Measurements from ENCODE around the gene SNCAIP. TPM values are rescaled to one million over a fixed set of nuclear protein-coding genes. Genes with fewer than 3 reads are reported as not detected.
A peak's percentile ranks its signal among the peaks of the same experiment; 100 is the strongest.

The SNCAIP gene
- total and polyA plus RNA-seq, 12 donors: 0.54 to 2.5 (median 1.4) TPM

DNA sequence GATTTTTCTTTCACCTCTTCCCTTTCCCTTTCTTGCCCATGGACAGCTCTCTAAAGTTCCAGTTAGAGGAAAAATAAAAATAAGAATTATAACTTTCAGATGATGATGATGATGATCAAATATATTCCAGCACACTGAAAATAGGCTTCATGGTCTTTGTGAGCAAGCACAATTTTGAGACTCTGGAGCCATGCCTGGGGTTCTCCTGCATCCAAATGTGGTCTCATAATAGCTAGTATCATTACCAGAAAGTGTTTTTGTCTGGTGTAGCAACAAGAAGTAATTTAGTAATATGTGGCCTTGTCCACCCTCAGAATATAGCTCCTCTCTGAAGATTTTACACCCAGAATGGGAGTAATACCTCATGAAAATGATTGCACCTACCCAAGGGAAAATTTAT lies 150.4 kb downstream of the SNCAIP start:
- ATAC-seq (no peak), DNase-seq (no peak)
- TF ChIP-seq CTCF (IDR thresholded peaks at IDR 0.05): no peak
- peaks cover 0 to 3% (median 0%) of the 10 kb centered on the region in 7 donors for H3K27me3 ChIP-seq
- H3K27ac ChIP-seq: peak overlapping the region in 1 of 10 donors; percentile 37
- H3K4me3 ChIP-seq: no peak overlapping the region
- no peaks in the 10 kb centered on the region for H3K4me1 ChIP-seq
- H3K36me3 ChIP-seq: peaks cover 0 to 14% (median 0%) of the 10 kb centered on the region in 9 donors
- no peaks in the 10 kb centered on the region for H3K9me3 ChIP-seq
- intact Hi-C loops (cut with DNase I): no loop called here

GRCh38 chr5:122463221-122463620 lies 151.2 kb downstream of the SNCAIP start:
- Histone ChIP-seq H3K36me3 (peaks cover 0 to 14% (median 0%) of the 10 kb centered on the region in 9 donors), H3K27me3 (peaks cover 0 to 3% (median 0%) of the 10 kb centered on the region in 7 donors), H3K27ac (peak overlapping the region in 1 of 10 donors; percentile 37), H3K4me3 (no peak overlapping the region), H3K9me3 (no peaks in the 10 kb centered on the region), H3K4me1 (no peaks in the 10 kb centered on the region)
- intact Hi-C loops (cut with DNase I): no loop called here
- no peak for TF ChIP-seq CTCF (IDR thresholded peaks at IDR 0.05)
- no peak for DNase-seq
- WGBS, 2 donors: 94 to 95% methylated on average over 1 of the region's 1 CpG
- no peak for ATAC-seq

GRCh38 chr5:122464191-122464590 lies 152.2 kb downstream of the SNCAIP start:
- Histone ChIP-seq H3K4me1 (no peaks in the 10 kb centered on the region), H3K9me3 (no peaks in the 10 kb centered on the region), H3K36me3 (peaks cover 0 to 14% (median 0%) of the 10 kb centered on the region in 9 donors), H3K27ac (no peak overlapping the region), H3K27me3 (peaks cover 0 to 3% (median 0%) of the 10 kb centered on the region in 7 donors), H3K4me3 (no peak overlapping the region)
- ATAC-seq (no peak), DNase-seq (no peak)
- intact Hi-C loops (cut with DNase I): no loop called here
- no peak for TF ChIP-seq CTCF (IDR thresholded peaks at IDR 0.05)
- WGBS, 2 donors: 87 to 92% methylated on average over 2 of the region's 2 CpGs

DNA sequence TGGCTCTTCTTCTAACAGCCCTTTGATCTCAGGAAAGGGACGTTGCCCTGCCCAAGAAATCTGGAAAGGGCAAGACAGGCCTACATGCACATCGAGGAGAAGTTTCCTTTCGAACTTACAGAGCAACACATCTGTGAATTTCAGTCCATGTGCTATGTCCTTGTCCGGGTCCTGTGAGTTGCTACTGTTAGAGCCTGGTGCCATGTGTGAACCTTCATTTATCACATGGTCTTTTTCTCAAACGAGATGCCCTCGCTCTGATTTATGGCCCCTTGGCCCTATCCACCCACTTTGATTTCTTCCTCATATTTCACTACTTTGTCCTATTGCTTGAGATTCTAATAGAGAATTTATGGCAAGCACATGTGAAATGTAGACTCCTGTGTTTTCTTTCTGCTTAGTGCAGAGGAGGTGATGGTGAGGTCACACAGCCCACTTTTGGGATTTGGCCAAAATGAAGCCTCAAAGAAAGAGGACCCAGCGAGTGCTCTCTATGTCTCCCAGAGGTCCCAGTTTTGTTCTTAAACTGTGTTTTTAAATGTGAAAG lies 153.1 kb downstream of the SNCAIP start:
- Histone ChIP-seq H3K9me3 (no peaks in the 10 kb centered on the region), H3K36me3 (peaks cover 0 to 14% (median 0%) of the 10 kb centered on the region in 9 donors), H3K27me3 (peaks cover 0 to 3% (median 0%) of the 10 kb centered on the region in 7 donors), H3K4me3 (no peak overlapping the region), H3K4me1 (peaks cover 0 to under 1% (median 0%) of the 10 kb centered on the region in 9 donors), H3K27ac (no peak overlapping the region)
- no peak for ATAC-seq
- TF ChIP-seq CTCF (IDR thresholded peaks at IDR 0.05): no peak
- WGBS, 2 donors: 82 to 89% methylated on average over 7 of the region's 7 CpGs
- DNase-seq: no peak
- intact Hi-C loops (cut with DNase I): no loop called here
